K562 (cell line): Measurements from ENCODE around the gene SLC25A10. TPM values are rescaled to one million over a fixed set of nuclear protein-coding genes. Genes with fewer than 3 reads are reported as not detected.

ENCODE experiments used
- ATAC-seq: fragments of 200-7000 bp; cut with Tn5 transposase; 3 replicates; pipeline ENCODE4 v1.9.1; 2020; ENCODE audit warnings: moderate library complexity
- BruUV-seq: library from RNA; stranded (reverse); fragments of 400-500 nt; replicated peaks from 2 replicates; lab custom pipeline; 2021; lab: Mats Ljungman, UMichigan
- CTCF ChIA-PET: fragments of 300-600 bp; formaldehyde crosslinking; extraction: SDS; loops from one replicate; lab custom pipeline; 2021; ENCODE audit warnings: low intra/inter-chr PET ratio; lab: Yijun Ruan, JAX
- POLR2A ChIA-PET: fragments of 300-600, 350-650 bp; sonication (Branson Sonifier 250); formaldehyde crosslinking; extraction: SDS; loops from one replicate; lab custom pipeline; 2021; ENCODE audit warnings: antibody characterized with exemption, inconsistent platforms; lab: Yijun Ruan, JAX
- DNase-seq, 4 experiments: peaks; one replicate each; pipeline versions ENCODE4 v3.0.0 to v3.0.0-alpha.2; 2011 to 2018; ENCODE audit warnings: low spot score in 3 of 4, mixed read lengths in 3 of 4; ENCODE audit errors: extremely low read depth in 1 of 4
- FAIRE-seq: peaks from 2 replicates; lab custom pipeline; 2011; peaks lifted over from hg19 to GRCh38; lab: Jason Lieb, UNC
- H2AFZ ChIP-seq: 2 replicates; pipeline ENCODE4 v1.6.0; 2011; ENCODE audit warnings: low read depth, low read length, control low read depth, inconsistent platforms
- H3K27ac ChIP-seq: fragments of 200-600 bp; 3 replicates; pipeline ENCODE4 v1.8.0; 2011; ENCODE audit warnings: low read depth, mild to moderate bottlenecking, control low read depth, inconsistent platforms, low read length, moderate library complexity, mixed read lengths; ENCODE audit errors: extremely low read depth
- H3K27me3 ChIP-seq, 2 experiments: fragments of 300-600 bp in 1 of 2; 2 replicates in 1 of 2; 3 replicates in 1 of 2; pipeline versions ENCODE4 v1.6.0 to v1.8.0; 2011; ENCODE audit warnings: inconsistent platforms in 2 of 2, low read length in 2 of 2, mild to moderate bottlenecking in 1 of 2, mixed read lengths in 1 of 2, moderate library complexity in 1 of 2; ENCODE audit not compliant: control insufficient read depth in 2 of 2, insufficient read depth in 2 of 2
- H3K36me3 ChIP-seq: fragments of 300-600 bp; 3 replicates; pipeline ENCODE4 v1.8.0; 2011; ENCODE audit warnings: mild to moderate bottlenecking, low read length, inconsistent platforms; ENCODE audit not compliant: control insufficient read depth, insufficient read depth
- H3K4me1 ChIP-seq, 2 experiments: fragments of 200-600 bp in 1 of 2; replicated peaks in 1 of 2; 2 replicates in 1 of 2; 3 replicates in 1 of 2; pipeline versions ENCODE4 v1.5.1 to v1.8.0; 2011; ENCODE audit warnings: inconsistent platforms in 2 of 2, low read length in 2 of 2, mild to moderate bottlenecking in 1 of 2, mixed read lengths in 1 of 2, moderate library complexity in 1 of 2; ENCODE audit not compliant: control insufficient read depth in 2 of 2, insufficient read depth in 2 of 2
- H3K4me2 ChIP-seq: 2 replicates; pipeline ENCODE4 v1.6.1; 2011; ENCODE audit warnings: low read length, control low read depth, inconsistent platforms, mixed read lengths; ENCODE audit not compliant: insufficient read depth
- H3K4me3 ChIP-seq: fragments of 200-600 bp; sonication (generic), shearing (Covaris generic); 2 replicates; pipeline ENCODE4 v1.5.1; 2016; ENCODE audit warnings: control low read depth, inconsistent platforms
- H3K79me2 ChIP-seq: fragments of 200-600 bp; 3 replicates; pipeline ENCODE4 v1.8.0; 2011; ENCODE audit warnings: low read length, inconsistent platforms; ENCODE audit not compliant: control insufficient read depth, insufficient read depth
- H3K9ac ChIP-seq, 2 experiments: 2 replicates each; pipeline versions ENCODE4 v1.6.0 to v1.6.1; 2011; ENCODE audit warnings: low read depth in 2 of 2, low read length in 2 of 2, control low read depth in 1 of 2, inconsistent platforms in 1 of 2, mild to moderate bottlenecking in 1 of 2, mixed read lengths in 1 of 2; ENCODE audit not compliant: insufficient read depth in 1 of 2
- H3K9me1 ChIP-seq: one replicate; pipeline ENCODE4 v1.6.0; 2011; ENCODE audit warnings: inconsistent platforms, mild to moderate bottlenecking, low read length, moderate library complexity; ENCODE audit not compliant: control insufficient read depth, insufficient read depth
- H3K9me3 ChIP-seq: replicated peaks from 2 replicates; pipeline ENCODE4 v1.5.1; 2011; ENCODE audit warnings: low read depth, low read length, inconsistent platforms; ENCODE audit not compliant: control insufficient read depth, insufficient read depth
- H4K20me1 ChIP-seq: replicated peaks from 2 replicates; pipeline ENCODE4 v1.6.1; 2011; ENCODE audit warnings: low read length, inconsistent platforms, mixed read lengths; ENCODE audit not compliant: control insufficient read depth, insufficient read depth
- HMGN3 ChIP-seq: IDR thresholded peaks from 2 replicates; pipeline ENCODE4 v1.6.1; 2011; ENCODE audit warnings: borderline replicate concordance, low read depth, mild to moderate bottlenecking, mixed read lengths, low read length; ENCODE audit not compliant: insufficient read length; ENCODE audit errors: extremely low read depth
- POLR2AphosphoS5 ChIP-seq: IDR thresholded peaks from 2 replicates; pipeline ENCODE4 v1.6.1; 2011; ENCODE audit warnings: mild to moderate bottlenecking, low read depth, low read length, moderate library complexity; ENCODE audit not compliant: control insufficient read depth, insufficient read depth
- RBFOX2 ChIP-seq: fragments of 200-400 bp; formaldehyde crosslinking; IDR thresholded peaks from 2 replicates; pipeline ENCODE4 v1.6.1; 2017; ENCODE audit warnings: low read depth, mild to moderate bottlenecking, low read length, moderate library complexity
- RBM22 ChIP-seq: fragments of 200-400 bp; formaldehyde crosslinking; IDR thresholded peaks from 2 replicates; pipeline ENCODE4 v1.6.1; 2018; ENCODE audit warnings: low read length, low read depth; ENCODE audit not compliant: poor library complexity, severe bottlenecking
- RBM25 ChIP-seq: fragments of 200-400 bp; formaldehyde crosslinking; IDR thresholded peaks from 2 replicates; pipeline ENCODE4 v1.6.1; 2018; ENCODE audit warnings: low read length, low read depth, moderate library complexity; ENCODE audit not compliant: severe bottlenecking
- SP2 ChIP-seq: IDR thresholded peaks from 2 replicates; pipeline ENCODE4 v1.6.1; 2011; ENCODE audit warnings: mild to moderate bottlenecking, low read depth, low read length, moderate library complexity; ENCODE audit not compliant: poor library complexity, severe bottlenecking; ENCODE audit errors: extremely low read depth
- SUPT5H ChIP-seq: fragments of 450-650 bp; IDR thresholded peaks from 2 replicates; pipeline ENCODE4 v1.6.1; 2016
- TAF15 ChIP-seq: fragments of 200-400 bp; formaldehyde crosslinking; IDR thresholded peaks from 2 replicates; pipeline ENCODE4 v1.6.1; 2017; ENCODE audit warnings: mild to moderate bottlenecking, low read depth, low read length, moderate library complexity
- ZFX ChIP-seq: sonication (generic); formaldehyde crosslinking; IDR thresholded peaks from 2 replicates; pipeline ENCODE4 v1.8.0; 2022; ENCODE audit warnings: mild to moderate bottlenecking, missing genetic modification reagents, moderate library complexity
- WGBS: fragments of 100-300 bp; shearing (Covaris generic); methylation state at CpG from one replicate; pipeline ENCODE4 v1.1.6; 2016; ENCODE audit warnings: low coverage, mixed read lengths; ENCODE audit not compliant: insufficient coverage; ENCODE audit errors: missing lambda C conversion rate; 5-methylcytosine and 5-hydroxymethylcytosine counted together
- in situ Hi-C: fragments of 300-500 bp; cut with MboI; formaldehyde crosslinking; loops from 4 replicates; pipeline ENCODE4 v1.15.0; 2018; ENCODE audit warnings: inconsistent platforms, mixed read lengths
- intact Hi-C: fragments of 100-400 bp; cut with micrococcal nuclease; formaldehyde crosslinking; loops from 2 replicates; pipeline ENCODE4 v1.14.2; 2022
- polyA plus RNA-seq, 8 experiments: library from polyadenylated mRNA; depleted of rRNA in 4 of 8; stranded (reverse) in 5 of 8; unstranded in 3 of 8; fragments of >200 nt; fragmentation: Nextera tagmentation in 2 of 8; fragmentation: Illumina TruSeq in 1 of 8; extraction: Ambion mirVana in 2 of 8; extraction: Trizol in 1 of 8; gene quantifications; 2 replicates each; pipeline versions ENCODE4 v1.2.1 to v1.2.3, GENCODE V29; 2011 to 2014; ENCODE audit warnings: inconsistent platforms in 1 of 8, missing spikeins in 1 of 8
- total RNA-seq, 7 experiments: library from RNA; depleted of rRNA in 6 of 7; stranded (reverse); fragments of >200 nt in 6 of 7; fragmentation: Illumina TruSeq in 2 of 7; extraction: Trizol in 2 of 7; gene quantifications; 2 replicates each; pipeline versions ENCODE4 v1.2.1 to v1.2.3, GENCODE V29; 2011 to 2021; ENCODE audit warnings: low replicate concordance in 1 of 7
- TF ChIP-seq, protein P1 (sequence below): sonication (generic); formaldehyde crosslinking; IDR thresholded peaks from 2 replicates; pipeline ENCODE4 v1.8.1; 2023; ENCODE audit warnings: mild to moderate bottlenecking, missing genetic modification reagents
- TF ChIP-seq, protein P2 (sequence below): fragments of 150-350 bp; conservative IDR thresholded peaks from 2 replicates; pipeline ENCODE4 v1.6.1; 2014; ENCODE audit warnings: low read length

SLC25A10 gene
- total and polyA plus RNA-seq, 9 of the 15 experiments (the other 6 are each of a cell fraction or from before 2014, with no cell fraction given): 0.10 to 85.6 (median 34.3) TPM

DNA sequence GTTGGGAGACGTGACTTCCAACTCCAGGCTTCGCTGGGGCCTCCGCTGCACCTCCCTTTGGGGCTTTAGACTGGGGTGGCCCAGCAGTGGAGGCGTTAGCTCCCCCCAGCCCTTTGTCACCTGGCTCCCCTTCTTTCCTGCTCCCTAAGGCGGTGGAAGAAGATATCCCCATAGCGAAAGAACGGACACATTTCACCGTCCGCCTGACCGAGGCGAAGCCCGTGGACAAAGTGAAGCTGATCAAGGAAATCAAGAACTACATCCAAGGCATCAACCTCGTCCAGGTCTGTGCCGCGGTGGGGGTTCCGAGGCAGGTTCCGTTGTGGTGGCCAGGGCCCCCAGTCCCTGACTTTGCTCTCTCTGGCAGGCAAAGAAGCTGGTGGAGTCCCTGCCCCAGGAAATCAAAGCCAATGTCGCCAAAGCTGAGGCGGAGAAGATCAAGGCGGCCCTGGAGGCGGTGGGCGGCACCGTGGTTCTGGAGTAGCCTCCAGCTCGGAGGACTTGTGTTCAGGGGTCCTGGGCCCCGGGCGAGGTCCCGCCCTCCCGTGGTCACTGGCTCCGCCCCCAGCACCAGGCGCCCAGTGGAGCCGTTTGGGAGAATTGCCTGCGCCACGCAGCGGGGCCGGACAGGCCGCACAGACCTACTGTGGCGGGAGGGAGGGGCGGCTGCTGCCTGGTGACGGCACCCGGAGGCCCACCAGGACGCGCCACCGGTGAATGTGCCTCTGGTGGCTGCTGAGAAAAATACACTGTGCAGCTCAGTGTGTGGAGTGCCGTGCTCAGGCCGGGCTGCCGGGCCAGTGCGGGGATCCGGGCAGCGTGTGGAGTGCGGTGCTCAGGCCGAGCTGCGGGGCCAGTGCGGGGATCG, 5.1 kb upstream of the SLC25A10 start (continued):
- TF ChIP-seq, protein P1, sequence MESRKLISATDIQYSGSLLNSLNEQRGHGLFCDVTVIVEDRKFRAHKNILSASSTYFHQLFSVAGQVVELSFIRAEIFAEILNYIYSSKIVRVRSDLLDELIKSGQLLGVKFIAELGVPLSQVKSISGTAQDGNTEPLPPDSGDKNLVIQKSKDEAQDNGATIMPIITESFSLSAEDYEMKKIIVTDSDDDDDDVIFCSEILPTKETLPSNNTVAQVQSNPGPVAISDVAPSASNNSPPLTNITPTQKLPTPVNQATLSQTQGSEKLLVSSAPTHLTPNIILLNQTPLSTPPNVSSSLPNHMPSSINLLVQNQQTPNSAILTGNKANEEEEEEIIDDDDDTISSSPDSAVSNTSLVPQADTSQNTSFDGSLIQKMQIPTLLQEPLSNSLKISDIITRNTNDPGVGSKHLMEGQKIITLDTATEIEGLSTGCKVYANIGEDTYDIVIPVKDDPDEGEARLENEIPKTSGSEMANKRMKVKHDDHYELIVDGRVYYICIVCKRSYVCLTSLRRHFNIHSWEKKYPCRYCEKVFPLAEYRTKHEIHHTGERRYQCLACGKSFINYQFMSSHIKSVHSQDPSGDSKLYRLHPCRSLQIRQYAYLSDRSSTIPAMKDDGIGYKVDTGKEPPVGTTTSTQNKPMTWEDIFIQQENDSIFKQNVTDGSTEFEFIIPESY (CRISPR knock-in tag): peak; percentile 97
- TF ChIP-seq SP2 (no peak), POLR2AphosphoS5 (no peak)

GRCh38 chr17:81707725-81708646, 4.1 kb upstream of the SLC25A10 start:
- in situ Hi-C loops (no loop called here), intact Hi-C loops (no loop called here)
- Histone ChIP-seq H4K20me1 (peaks cover 4% of the 10 kb centered on the region; the same call in 1 of the 2 replicates), H3K4me3 (no peak overlapping the region), H3K27me3 (no peaks in the 10 kb centered on the region), H3K4me2 (no peak overlapping the region), H3K9me3 (no peaks in the 10 kb centered on the region), H2AFZ (no peak overlapping the region), H3K4me1 (peaks cover 15 to 72% of the 10 kb centered on the region in 2 experiments), H3K9me1 (peaks cover 2% of the 10 kb centered on the region), H3K9ac (peak overlapping the region in 1 of 2 experiments; percentile 70; a peak in 1 of 4 replicates), H3K36me3 (peaks cover 51% of the 10 kb centered on the region), H3K27ac (peak overlapping the region; percentile 16; the same call in 1 of the 3 replicates), H3K79me2 (peaks cover 44% of the 10 kb centered on the region)
- no peak for FAIRE-seq
- ChIA-PET CTCF (no interaction called here), POLR2A (interaction anchor here (0.6 to 1.6 kb wide), 5 partner anchors 12 to 151 kb away, joined by 3 read pairs; no protein-coding TSS in a partner anchor)
- no peak for ATAC-seq
- no peak for DNase-seq
- WGBS: 89% methylated on average over 22 of the region's 25 CpGs
- no TSS peak for BruUV-seq
- TF ChIP-seq, protein P2, sequence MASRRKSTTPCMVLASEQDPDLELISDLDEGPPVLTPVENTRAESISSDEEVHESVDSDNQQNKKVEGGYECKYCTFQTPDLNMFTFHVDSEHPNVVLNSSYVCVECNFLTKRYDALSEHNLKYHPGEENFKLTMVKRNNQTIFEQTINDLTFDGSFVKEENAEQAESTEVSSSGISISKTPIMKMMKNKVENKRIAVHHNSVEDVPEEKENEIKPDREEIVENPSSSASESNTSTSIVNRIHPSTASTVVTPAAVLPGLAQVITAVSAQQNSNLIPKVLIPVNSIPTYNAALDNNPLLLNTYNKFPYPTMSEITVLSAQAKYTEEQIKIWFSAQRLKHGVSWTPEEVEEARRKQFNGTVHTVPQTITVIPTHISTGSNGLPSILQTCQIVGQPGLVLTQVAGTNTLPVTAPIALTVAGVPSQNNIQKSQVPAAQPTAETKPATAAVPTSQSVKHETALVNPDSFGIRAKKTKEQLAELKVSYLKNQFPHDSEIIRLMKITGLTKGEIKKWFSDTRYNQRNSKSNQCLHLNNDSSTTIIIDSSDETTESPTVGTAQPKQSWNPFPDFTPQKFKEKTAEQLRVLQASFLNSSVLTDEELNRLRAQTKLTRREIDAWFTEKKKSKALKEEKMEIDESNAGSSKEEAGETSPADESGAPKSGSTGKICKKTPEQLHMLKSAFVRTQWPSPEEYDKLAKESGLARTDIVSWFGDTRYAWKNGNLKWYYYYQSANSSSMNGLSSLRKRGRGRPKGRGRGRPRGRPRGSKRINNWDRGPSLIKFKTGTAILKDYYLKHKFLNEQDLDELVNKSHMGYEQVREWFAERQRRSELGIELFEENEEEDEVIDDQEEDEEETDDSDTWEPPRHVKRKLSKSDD: no peak
- TF ChIP-seq SUPT5H (peak; percentile 50; the same call in 1 of the 2 replicates), RBFOX2 (peak; percentile 64), ZFX (CRISPR knock-in tag) (0 out of 2 replicates have a peak, but pooled peaks have one; percentile 3), RBM22 (peak; percentile 49), TAF15 (0 out of 2 replicates have a peak, but pooled peaks have one; percentile 20), HMGN3 (peak; percentile 17), RBM25 (no peak)
